Inferior parietal cortex (tissue), 1 donor: ENCODE measurements around the gene RBM43.
"Not testable (repeated sequence)": the region's sequence is repeated elsewhere in the genome, so short reads cannot be mapped to it uniquely, and the experiment has no call there.

Experiments used
- DNase-seq: peaks from one replicate; pipeline ENCODE4 v3.0.0-alpha.2; 2016; ENCODE audit errors: extremely low spot score

RBM43 gene

DNA sequence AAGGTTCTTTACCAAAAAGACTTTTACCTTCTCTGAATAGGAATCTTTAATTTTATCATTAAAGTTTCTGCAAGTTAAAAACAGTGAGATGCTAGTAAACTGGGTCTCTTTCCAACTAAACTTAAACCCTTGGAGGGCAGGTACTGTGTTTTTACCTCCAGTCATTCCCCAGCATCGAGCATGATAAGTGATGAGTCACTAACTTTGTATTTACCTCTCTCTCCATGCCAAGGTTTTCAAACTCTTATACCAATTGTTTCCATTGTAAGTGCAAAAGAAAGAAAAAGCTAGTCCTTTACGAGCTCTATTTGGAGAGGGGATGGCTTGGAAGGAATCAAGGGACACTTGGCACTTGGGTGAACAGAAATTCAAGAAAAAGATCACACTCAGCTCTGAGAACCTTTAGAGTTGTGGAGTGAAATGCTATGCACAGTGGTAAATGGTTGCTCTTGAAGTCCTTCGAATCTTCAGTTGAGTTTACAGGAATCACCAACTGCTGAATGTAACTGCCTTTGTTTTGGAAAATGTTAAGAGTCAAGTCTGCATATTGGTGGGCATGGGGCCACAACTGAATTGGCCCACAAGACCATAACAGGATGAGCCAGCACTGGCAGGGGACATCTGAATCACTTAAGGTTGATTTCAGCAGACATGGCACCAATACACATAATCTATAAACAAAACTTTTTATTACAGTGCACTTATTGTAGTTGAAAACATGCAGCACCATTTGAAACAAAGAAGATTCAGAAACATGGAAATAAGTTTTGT lies 8.3 kb upstream of the RBM43 start:
- DNase-seq, result no peak

DNA sequence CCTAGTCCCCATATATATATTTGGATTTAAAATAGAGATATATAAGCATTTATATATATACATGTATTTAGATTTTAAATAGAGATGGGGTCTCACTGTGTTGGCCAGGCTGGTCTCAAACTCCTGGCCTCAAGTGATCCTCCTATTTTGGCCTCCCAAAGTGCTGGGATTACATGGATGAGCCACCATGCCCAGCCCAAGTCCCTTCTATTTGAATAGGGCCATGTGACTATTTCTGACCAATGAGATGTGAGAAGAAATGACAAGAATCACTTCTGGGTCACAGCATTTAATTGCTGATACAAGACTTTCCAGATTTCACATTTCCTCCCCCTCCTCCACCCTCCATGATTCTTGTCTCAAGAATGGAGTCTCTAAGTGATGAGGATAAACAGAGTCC lies 6.4 kb upstream of the RBM43 start:
- DNase-seq, result no peak

DNA sequence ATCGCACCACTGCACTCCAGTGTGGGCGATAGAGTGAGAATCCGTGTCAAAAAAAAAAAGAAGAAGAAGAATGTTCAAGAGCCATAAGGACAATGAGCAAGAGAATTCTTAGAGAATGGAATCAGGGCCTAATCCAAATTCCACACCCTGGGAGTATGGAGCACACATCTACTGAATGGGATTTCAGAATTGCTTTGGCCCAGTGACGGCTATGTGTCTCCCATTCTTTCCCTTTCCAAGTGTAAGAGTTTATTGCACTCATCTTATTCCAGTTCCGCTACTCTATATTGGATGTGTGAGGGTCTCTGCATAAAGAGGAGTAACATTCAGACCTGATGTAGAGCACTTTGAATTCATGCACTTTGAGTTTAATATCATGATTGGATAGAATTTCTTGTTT lies 5.9 kb upstream of the RBM43 start:
- DNase-seq, result no peak

DNA sequence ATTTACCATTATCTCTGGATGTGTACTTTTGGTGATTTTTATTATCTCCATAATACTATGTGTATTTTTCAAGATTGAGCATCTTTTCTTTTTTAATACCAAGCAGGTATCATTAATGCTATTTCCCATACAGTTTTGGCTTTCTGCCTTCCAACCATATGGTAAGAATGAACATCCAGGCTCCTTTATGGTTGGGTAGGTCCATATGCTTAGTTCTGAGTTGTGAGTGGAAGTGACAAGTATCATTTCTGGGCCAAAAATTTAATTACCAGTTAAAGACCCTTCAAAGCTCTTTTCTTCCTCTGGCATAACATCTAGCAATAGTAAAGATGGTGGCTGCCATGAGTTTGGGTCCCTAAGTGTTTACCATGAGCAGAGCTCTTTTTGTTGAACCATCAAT lies 4.3 kb upstream of the RBM43 start:
- no peak for DNase-seq

DNA sequence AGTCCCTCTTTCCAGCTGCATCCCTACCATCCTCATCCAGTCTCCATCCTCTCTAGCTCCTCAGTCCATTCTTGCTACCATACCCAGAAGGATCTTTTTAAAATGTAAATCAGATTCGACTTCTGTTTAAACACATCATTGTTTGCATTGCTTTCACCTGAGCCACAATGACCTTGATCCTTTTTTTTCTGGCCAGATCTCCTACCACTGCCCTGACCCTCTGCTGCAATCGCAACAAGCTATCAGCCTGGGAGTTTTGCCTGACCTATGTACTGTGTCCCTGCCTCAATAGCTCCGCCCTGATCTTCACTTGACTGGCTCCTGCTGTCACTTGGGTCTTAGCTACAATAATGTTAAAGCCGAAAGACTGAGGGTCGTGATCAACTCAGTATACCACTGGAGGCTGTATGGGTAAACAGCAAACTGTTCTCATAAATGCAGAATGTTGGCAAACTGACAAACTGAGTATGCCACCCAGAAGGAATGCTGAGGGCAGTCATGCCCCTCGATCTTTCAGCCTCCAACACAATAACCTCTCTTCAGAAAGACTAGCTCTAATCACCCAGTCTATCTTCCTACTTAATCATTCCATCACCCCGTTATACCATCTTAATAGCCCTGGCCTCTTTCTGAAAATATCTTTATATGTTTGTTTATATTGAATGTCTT lies 2.6 kb upstream of the RBM43 start:
- DNase-seq, result no peak

DNA sequence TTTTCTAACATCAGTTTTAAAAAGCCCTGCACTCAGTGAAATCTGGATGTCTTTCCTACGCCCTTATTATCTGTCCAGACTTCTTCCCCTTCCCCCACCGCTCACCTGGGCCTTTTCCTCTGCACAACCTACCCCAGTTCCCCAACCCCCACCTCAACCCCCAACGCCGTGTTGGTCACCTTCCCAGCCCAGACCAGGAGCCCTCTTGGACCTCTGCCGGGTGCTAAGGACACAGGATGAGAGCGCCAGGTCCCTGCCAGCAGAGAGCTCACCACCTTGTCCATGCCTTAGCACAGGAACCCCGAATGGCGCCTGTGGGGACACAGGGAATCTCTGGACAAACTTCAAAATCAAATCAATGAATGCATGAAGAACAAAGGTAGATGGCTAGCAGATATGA lies 966 bp upstream of the RBM43 start:
- no peak for DNase-seq

DNA sequence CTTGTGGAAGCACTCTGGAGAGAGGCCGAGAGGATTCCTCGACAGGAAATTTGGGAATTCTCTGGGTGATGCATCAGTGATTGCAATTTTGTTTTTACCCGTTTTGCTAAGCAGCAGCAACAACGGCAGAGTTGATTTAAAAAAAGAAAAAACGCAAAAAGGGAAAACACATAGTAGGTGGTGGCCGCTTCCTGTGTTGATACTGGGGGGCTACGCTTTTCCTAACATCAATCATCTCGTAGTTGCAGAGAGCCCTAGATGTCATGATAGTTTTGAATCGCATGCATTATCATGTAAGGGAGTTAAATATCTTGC lies 271 bp upstream of the RBM43 start:
- no peak for DNase-seq

DNA sequence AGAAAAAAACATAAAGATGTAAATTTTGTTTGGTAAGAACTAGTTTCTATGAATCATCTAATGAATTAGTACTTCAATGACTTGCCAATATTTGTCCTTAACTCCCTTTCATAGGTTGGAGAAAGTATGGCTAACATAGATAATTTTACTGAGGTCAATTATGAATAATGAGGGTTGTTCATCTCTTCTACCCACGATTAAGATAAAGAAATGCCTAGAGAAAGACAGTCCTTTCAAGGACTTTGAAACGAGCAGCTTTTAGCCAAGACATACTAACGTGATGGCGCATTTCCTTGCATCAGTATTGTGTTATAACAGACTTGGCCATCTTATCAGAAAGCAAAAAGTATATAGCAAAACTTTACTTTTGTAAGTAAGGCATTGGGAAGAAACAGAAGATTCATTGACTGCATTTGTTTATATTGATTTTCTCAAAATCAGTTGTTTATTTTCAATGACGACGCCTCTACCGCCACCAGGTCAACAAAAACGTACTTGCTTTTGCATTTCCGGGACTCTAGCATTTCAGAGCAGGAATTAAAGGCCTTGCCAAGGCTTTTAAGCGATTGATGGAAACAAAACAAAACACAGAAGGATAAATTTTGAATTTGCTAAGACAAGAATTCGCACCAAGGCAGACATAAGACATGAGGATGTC lies 961 bp downstream of the RBM43 start:
- DNase-seq, result no peak

DNA sequence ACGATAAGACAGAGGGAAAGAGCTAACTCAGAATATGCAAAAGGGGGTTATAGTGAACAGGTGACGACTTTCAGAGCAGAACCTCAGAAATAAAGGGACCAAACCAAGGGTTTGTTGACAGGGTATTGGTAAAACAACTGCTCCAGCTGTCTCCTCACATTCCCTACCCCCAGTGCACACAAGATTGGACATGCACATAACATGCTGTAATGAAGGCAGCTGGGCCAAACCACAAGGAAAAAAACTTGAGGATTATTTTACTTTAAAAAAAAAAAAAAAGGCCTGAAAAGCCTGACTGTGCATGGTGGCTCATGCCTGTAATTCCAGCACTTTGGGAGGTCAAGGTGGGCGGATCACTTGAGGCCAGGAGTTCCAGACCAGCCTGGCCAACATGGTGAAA lies 3.5 kb downstream of the RBM43 start:
- no peak for DNase-seq

DNA sequence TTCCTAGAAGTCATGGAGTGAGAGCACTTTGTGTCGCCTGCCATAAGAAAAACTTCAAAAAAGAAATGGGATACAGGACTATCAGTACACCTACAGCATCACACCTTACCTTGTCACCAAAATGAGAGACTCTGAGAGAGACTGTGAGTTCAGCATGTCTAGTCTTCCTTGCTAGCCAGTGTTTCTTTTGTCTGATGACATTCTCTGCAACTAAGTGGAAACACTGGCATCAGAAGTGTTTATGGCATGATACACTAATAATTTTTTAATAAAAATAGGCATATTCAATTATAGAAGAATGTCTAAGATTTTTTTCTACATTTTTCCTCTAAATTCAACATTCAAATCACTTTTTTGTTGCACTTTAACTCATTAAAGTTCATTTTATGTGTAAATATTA lies 9.0 kb downstream of the RBM43 start:
- no peak for DNase-seq

DNA sequence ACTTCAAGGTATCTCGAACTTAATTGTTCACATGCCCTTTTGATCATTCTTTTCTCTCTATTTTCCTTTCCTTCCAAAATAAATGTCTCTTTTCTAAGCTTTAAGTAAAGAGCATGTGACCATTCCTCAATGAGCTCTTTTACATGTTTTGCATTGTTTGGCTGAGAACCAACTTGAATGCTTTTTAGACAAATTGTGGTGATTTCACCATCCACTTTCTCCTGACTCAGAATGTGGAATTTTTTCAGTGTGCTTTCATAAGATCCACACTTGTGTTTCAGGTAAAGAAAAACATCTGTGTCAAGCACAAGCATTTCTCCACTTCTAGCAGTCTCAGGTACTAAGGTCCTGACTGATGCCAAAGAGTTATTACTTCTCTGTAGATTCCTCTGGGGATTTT lies 10.7 kb downstream of the RBM43 start:
- DNase-seq, result no peak

DNA sequence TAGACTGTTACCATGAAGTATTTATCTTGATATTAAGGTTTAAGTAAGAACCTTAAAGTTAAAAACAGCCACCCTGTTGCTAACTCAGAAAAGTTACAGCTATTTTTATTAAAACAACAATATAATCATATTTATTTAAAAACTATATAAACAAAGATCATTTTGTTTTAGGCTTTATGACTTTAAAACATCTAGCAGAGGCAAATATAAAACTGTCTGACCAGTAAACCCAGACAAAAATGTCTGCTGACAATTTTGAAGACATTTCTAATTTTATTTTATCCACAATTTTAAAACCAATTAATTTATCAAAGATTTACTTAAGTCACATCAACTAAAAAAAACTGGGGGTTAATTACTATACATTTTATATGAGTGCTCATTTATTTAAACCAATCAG lies 14.2 kb downstream of the RBM43 start:
- DNase-seq, result no peak

DNA sequence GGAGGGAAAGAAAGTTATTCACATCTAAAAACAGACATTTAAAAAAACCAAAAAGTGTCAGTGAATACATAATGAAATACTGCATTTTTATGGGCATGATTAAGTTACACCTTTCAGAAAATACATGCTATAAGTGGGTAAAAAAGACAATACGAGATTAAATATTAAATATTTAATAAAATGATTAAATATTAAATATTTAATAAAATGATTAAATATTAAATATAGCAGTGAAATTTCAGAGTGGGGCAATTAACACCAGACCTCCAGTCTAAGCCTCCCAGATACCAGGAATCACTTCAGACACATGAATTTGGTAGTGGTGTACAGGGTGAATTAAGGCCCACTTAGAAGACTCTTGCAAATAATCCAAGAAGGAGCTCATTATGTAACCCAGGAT lies 15.5 kb downstream of the RBM43 start:
- no peak for DNase-seq

DNA sequence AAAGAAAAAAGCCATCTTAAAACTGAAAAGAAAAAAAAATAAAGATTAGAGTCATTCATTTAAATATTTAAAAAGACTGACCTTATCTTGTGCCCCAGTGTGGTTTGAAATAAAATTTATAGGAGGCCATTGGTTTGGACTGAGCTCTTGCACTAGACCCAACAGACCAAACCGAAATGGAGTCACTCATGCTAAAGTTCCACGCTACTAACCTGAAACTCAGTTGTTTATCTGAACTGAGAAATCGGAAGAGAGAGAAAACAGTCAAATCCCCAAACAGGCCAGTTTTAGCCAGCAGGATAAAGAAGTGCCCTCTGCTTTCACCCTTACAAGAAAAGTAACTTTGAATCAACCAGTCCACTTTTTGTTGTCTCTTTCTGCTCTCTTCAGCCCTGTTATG lies 18.2 kb downstream of the RBM43 start:
- DNase-seq, result no peak

DNA sequence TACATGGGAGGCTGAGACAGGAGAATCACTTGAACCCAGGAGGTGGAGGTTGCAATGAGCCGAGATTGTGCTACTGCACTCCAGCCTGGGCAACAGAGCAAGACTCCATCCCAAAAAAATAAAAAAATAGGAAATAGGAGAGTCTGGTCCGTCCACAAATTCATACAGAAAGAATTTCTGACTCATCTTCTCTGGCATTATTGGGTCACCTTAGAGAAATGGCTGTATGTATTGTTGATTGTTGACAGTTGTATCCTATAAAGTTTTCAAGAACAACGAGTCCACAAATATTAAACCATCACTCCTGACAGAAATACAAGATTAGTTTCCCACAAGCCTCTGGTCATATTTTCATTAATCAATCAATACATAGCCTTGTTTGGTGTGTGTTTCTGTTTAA lies 20.4 kb downstream of the RBM43 start:
- no peak for DNase-seq

DNA sequence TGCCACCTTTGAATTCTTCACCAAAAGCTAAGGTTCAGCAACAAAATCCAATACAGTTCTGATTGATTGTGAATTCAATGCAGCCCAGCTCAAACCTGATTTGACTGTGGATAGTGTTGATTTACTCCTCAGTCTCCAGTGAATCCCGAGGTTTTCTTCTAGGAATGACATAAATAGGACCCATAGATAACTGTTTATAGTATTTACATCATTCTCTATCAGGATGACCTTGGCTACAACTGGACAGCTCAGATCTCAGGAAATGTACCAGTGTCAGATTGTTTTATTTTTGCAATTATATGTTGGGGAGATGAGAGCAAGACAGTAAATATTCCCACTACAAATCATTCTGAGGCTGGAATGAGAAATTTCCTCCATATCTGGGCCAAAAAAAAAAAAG lies 21.2 kb downstream of the RBM43 start:
- no peak for DNase-seq

DNA sequence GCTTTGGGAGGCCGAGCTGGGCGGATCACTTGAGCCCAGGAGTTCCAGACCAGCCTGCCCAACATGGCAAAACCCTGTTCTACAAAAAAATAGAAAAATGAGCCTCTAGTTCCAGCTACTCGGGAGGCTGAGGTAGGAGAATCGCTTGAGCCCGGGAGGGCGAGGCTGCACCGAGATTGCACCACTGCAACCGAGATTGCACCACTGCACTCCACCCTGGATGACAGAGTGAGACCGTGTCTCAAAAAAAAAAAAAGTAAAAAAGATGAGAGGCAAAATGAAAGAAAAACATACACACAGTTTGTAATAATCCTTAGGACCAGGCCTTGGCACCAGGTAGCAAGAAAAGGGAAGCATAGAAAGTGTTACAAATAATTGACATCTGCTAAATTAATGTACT lies 22.0 kb downstream of the RBM43 start:
- no peak for DNase-seq

DNA sequence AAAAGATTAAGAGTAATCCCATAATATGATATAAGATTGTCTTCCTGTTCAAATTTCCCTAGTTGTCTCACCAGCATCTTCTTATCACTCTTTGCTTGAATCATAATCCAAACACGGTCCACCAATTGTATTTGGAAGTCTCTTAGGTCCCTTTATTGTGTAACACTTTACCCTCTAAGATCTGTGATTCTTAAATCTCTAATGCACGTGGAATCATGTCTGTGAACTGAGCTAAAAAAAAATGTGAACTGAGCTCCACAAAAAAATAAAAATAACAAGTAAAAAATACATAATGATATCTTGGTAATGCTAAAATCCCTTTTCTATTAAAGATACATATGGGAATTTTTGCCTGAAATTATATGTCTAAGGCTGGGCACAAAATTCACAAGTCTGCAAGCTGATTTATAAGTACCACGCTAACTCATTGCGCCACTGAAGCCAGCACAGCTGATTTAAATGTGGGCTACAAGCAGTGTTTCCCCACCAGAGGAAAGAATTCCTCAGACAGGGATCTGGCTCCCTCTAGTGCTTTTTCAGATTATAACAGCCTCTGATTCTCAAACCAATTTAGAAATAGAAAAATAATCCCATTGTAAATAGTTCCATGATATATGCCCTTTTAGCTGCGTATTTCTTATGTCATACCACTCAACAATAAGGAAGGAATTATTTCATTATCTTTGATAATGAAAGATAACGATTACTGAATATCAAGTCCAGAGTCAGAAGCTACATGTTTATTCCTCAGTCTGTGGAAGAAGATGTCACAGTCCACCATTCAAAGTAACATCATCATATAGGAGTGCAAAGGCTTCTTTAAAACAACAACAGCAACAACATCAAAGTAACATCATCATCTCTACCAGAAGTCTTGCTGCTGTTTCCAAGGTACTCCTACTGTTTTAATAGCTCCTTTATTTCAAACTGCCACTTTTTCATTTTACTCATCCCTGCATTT lies 22.9 kb downstream of the RBM43 start:
- DNase-seq, result peak; percentile 89

DNA sequence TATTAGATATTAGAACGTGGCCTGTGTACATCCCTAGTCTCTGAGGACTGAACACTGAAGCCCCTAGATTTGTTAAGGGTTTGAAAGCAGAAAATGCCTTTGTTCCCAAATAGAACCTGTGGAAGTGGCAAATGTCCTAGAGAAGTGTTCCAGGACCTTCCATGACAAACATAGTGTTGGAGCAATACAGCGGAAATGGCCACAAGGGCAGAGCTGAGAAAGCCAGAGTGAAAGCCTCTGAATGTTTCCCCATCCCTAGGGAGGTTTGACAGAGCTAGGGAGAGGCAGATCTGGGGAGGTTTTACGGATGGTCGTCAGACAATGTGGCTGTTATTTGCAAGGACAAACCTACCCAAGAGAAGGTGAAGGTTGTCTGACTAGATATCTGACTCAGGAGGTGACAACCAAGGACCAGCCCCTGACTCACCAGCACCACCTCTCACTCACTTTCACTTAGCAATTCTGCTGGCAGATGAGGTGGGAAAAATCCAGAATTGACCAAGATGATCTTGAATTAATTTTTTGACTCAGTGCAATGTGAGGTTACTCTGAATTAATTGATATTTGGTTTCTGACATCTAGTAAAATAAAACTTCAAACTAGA lies 24.1 kb downstream of the RBM43 start:
- no peak for DNase-seq

DNA sequence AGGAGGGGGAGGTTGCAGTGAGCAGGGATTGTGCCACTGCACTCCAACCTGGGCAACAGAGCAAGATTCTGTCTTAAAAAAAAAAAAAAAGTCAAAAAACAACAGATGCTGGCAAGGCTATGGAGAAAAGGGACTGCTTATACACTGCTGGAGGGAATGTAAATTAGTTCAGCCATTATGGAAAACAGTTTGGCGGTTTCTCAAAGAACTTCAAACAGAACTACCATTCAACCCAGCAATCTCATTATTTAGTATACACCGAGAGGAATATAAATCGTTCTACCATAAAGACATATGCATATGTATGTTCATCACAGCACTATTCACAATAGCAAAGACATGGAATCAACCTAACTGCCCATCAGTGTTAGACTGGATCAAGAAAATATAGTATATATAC lies 27.9 kb downstream of the RBM43 start:
- DNase-seq, result not testable (repeated sequence)

DNA sequence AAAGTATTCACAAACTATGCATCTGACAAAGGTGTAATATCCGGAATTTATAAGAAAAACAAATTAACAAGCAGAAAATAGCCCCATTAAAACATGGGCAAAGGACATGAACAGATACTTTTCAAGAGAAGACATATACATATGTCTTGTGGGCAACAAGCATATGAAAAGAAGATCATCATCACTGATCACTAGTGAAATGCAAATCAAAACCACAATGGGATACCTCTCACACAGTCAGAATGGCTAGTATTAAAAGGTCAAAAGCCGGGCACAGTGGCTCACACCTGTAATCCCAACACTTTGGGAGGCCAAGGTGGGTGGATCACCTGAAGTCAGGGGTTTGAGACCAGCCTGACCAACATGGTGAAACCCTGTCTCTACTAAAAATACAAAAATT lies 28.4 kb downstream of the RBM43 start:
- DNase-seq, result not testable (repeated sequence)

DNA sequence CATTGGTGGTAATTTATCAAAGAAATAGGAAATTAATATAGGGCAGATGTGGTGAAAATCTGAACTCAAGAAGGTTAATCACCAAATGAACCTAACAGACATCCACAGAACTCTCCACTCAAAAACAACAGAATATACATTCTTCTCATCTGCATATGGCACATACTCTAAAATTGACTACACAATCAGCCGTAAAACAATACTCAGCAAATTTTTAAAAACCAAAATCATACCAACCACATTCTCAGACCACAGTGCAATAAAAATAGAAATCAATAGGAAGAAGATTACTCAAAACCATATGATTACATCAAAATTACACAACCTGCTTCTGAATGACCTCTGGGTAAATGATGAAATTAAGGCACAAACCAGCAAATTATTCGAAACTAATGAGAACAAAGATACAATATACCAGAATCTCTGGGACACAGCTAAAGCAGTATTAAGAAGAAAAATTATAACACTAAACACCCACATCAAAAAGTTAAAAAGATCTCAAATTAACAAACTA lies 31.0 kb downstream of the RBM43 start:
- DNase-seq, result no peak
